Measurements from ENCODE around the gene XRCC4. TPM values are rescaled to one million over a fixed set of nuclear protein-coding genes. Genes with fewer than 3 reads are reported as not detected.

XRCC4 gene
- total RNA-seq, 1 experiment from 2014 or later, result 13.8 TPM

GRCh38 chr5:83277953-83278352 lies 200.6 kb downstream of the XRCC4 start:
- no peak overlapping the region for H2AFZ ChIP-seq (ENCODE audit: low read length)
- no peaks in the 10 kb centered on the region for H3K9me3 ChIP-seq (ENCODE audit: low read length)
- H3K27me3 ChIP-seq (ENCODE audit: low read length), result no peaks in the 10 kb centered on the region
- H3K4me2 ChIP-seq (ENCODE audit: low read length), result no peak overlapping the region
- no peaks in the 10 kb centered on the region for H3K36me3 ChIP-seq (ENCODE audit: low read depth, low read length)
- no peak overlapping the region for H3K27ac ChIP-seq (ENCODE audit: low read length)
- H3K9me2 ChIP-seq (replicated peaks; ENCODE audit: low read length), result no peaks in the 10 kb centered on the region
- peaks cover 20% of the 10 kb centered on the region for H3K4me1 ChIP-seq (ENCODE audit: insufficient read depth, low read length)
- H3K79me2 ChIP-seq (ENCODE audit: low read length), result no peaks in the 10 kb centered on the region
- POLR2A ChIA-PET (ENCODE audit: unreplicated experiment), result no interaction called here
- CTCF ChIA-PET, result no interaction called here
- DNase-seq (no peak), ATAC-seq (no peak)
- BruUV-seq (replicated peaks), result no TSS peak
- TF ChIP-seq EZH2phosphoT487 (IDR thresholded peaks at IDR 0.05; ENCODE audit: borderline replicate concordance, low read length) (no peak), EZH2 (IDR thresholded peaks at IDR 0.05; ENCODE audit: low read length, unreplicated experiment) (no peak), CTCF (conservative IDR thresholded peaks at IDR 0.05; ENCODE audit: low read depth, low read length) (no peak)
- no peaks in the 10 kb centered on the region for H3F3A ChIP-seq (ENCODE audit: low read length, unreplicated experiment)
- intact Hi-C loops (cut with micrococcal nuclease), result no loop called here
- H4K20me1 ChIP-seq (ENCODE audit: low read length), result 0 out of 2 replicates have a peak, but pooled peaks cover 4% of the 10 kb centered on the region
- no peak overlapping the region for H3K4me3 ChIP-seq (ENCODE audit: low read length)
- H3K9ac ChIP-seq (ENCODE audit: low read length), result no peak overlapping the region

DNA sequence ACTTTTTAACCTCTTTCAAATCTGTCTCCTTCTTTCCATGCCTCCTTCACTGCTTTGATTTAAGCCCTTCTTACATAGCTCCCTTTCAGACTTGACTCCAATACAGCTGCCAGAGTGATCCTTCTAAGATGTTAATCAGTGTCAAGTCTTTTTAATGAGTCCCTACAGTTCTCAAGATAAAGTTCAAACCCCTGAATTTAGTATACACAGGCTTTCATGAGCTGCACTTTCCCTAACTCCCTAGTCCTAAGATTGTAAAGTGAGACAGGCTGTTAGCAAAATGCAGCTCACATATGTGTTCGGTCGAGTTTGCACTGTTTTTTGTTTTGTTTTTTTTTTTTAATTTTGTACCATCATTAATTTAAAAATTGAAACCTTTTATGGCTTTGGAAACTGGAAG lies 203.8 kb downstream of the XRCC4 start:
- intact Hi-C loops (cut with micrococcal nuclease), result loop anchor here (1.0 to 5.0 kb wide), 4 partner anchors 16 to 149 kb away; no protein-coding TSS in a partner anchor
- Histone ChIP-seq H3K4me1 (ENCODE audit: insufficient read depth, low read length) (peaks cover 20% of the 10 kb centered on the region), H3K4me2 (ENCODE audit: low read length) (peak overlapping the region; percentile 55), H3K36me3 (ENCODE audit: low read depth, low read length) (no peaks in the 10 kb centered on the region), H3K79me2 (ENCODE audit: low read length) (no peaks in the 10 kb centered on the region), H3K27me3 (ENCODE audit: low read length) (no peaks in the 10 kb centered on the region), H4K20me1 (ENCODE audit: low read length) (0 out of 2 replicates have a peak, but pooled peaks cover 4% of the 10 kb centered on the region), H2AFZ (ENCODE audit: low read length) (no peak overlapping the region), H3K9me3 (ENCODE audit: low read length) (no peaks in the 10 kb centered on the region), H3F3A (ENCODE audit: low read length, unreplicated experiment) (no peaks in the 10 kb centered on the region), H3K9ac (ENCODE audit: low read length) (no peak overlapping the region), H3K27ac (ENCODE audit: low read length) (no peak overlapping the region), H3K4me3 (ENCODE audit: low read length) (no peak overlapping the region), H3K9me2 (replicated peaks; ENCODE audit: low read length) (no peaks in the 10 kb centered on the region)
- ChIA-PET POLR2A (ENCODE audit: unreplicated experiment) (interaction anchor here (0.6 kb wide), 1 partner anchor 876 kb away, joined by 3 read pairs; no protein-coding TSS in a partner anchor), CTCF (interaction anchor here (0.7 kb wide), 1 partner anchor 1527 kb away, joined by 3 read pairs; no protein-coding TSS in a partner anchor)
- TF ChIP-seq EZH2 (IDR thresholded peaks at IDR 0.05; ENCODE audit: low read length, unreplicated experiment) (no peak), EZH2phosphoT487 (IDR thresholded peaks at IDR 0.05; ENCODE audit: borderline replicate concordance, low read length) (no peak), CTCF (conservative IDR thresholded peaks at IDR 0.05; ENCODE audit: low read depth, low read length) (no peak)
- ATAC-seq (no peak), DNase-seq (no peak)
- no TSS peak for BruUV-seq (replicated peaks)

DNA sequence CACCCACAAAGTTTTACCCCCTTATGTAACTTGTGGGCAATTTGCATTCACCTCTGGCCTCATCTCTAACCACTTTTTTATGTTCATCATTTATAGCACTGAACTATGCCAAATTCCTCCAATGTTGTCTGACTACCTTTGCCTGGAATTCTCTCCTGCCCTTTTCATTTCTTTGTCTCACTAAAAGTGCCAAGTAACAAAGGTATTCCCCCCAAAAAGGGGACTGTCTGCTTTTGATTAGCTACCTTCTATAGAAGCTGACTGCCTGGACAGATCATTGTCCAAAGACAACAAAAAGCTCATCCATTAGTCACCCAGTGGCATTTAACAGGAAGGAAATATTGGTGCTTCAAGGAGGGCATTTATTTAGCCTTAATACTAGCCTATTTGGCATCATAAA lies 204.3 kb downstream of the XRCC4 start:
- Histone ChIP-seq H3K36me3 (ENCODE audit: low read depth, low read length) (no peaks in the 10 kb centered on the region), H3K9me2 (replicated peaks; ENCODE audit: low read length) (no peaks in the 10 kb centered on the region), H3F3A (ENCODE audit: low read length, unreplicated experiment) (no peaks in the 10 kb centered on the region), H3K27ac (ENCODE audit: low read length) (no peak overlapping the region), H3K4me1 (ENCODE audit: insufficient read depth, low read length) (peaks cover 20% of the 10 kb centered on the region), H3K4me2 (ENCODE audit: low read length) (peak overlapping the region; percentile 55), H3K9me3 (ENCODE audit: low read length) (no peaks in the 10 kb centered on the region), H3K4me3 (ENCODE audit: low read length) (no peak overlapping the region), H4K20me1 (ENCODE audit: low read length) (0 out of 2 replicates have a peak, but pooled peaks cover 4% of the 10 kb centered on the region), H3K79me2 (ENCODE audit: low read length) (no peaks in the 10 kb centered on the region), H2AFZ (ENCODE audit: low read length) (no peak overlapping the region), H3K9ac (ENCODE audit: low read length) (no peak overlapping the region), H3K27me3 (ENCODE audit: low read length) (no peaks in the 10 kb centered on the region)
- CTCF ChIA-PET, result interaction anchor here (0.6 kb wide), 1 partner anchor 136 kb away, joined by 4 read pairs; no protein-coding TSS in a partner anchor
- BruUV-seq (replicated peaks), result no TSS peak
- TF ChIP-seq EZH2 (IDR thresholded peaks at IDR 0.05; ENCODE audit: low read length, unreplicated experiment) (no peak), EZH2phosphoT487 (IDR thresholded peaks at IDR 0.05; ENCODE audit: borderline replicate concordance, low read length) (no peak), CTCF (conservative IDR thresholded peaks at IDR 0.05; ENCODE audit: low read depth, low read length) (no peak)
- ATAC-seq (peak; percentile 94), DNase-seq (peak; percentile 94)
- intact Hi-C loops (cut with micrococcal nuclease), result loop anchor here (1.0 to 5.0 kb wide), 4 partner anchors 16 to 149 kb away; no protein-coding TSS in a partner anchor
- POLR2A ChIA-PET (ENCODE audit: unreplicated experiment), result no interaction called here
